Measurements from ENCODE around the gene GDPD5.

Gene GDPD5

GRCh38 chr11:75539459-75540334, 14.0 kb upstream of the GDPD5 start:
- no peaks in the 10 kb centered on the region for H3K79me2 ChIP-seq (ENCODE audit: insufficient read depth, low read length)
- peaks cover 13% of the 10 kb centered on the region for H3K4me1 ChIP-seq (ENCODE audit: insufficient read depth, low read length, severe bottlenecking)
- H3K9me3 ChIP-seq (ENCODE audit: low read length) = no peaks in the 10 kb centered on the region
- no peaks in the 10 kb centered on the region for H3K36me3 ChIP-seq (ENCODE audit: insufficient read depth, low read length)
- H3K4me3 ChIP-seq (ENCODE audit: low read depth, low read length, poor library complexity, severe bottlenecking) = no peak overlapping the region
- H3F3A ChIP-seq (ENCODE audit: insufficient read depth, low read length) = no peaks in the 10 kb centered on the region
- no peaks in the 10 kb centered on the region for H3K9me2 ChIP-seq (ENCODE audit: low read depth, low read length)
- no peak overlapping the region for H3K27ac ChIP-seq (ENCODE audit: low read depth, low read length, poor library complexity, severe bottlenecking)
- H3K27me3 ChIP-seq (ENCODE audit: insufficient read depth, low read length) = 0 out of 2 replicates have a peak, but pooled peaks cover 2% of the 10 kb centered on the region
- H2AFZ ChIP-seq (ENCODE audit: low read length) = no peak overlapping the region
- TF ChIP-seq, protein P1, sequence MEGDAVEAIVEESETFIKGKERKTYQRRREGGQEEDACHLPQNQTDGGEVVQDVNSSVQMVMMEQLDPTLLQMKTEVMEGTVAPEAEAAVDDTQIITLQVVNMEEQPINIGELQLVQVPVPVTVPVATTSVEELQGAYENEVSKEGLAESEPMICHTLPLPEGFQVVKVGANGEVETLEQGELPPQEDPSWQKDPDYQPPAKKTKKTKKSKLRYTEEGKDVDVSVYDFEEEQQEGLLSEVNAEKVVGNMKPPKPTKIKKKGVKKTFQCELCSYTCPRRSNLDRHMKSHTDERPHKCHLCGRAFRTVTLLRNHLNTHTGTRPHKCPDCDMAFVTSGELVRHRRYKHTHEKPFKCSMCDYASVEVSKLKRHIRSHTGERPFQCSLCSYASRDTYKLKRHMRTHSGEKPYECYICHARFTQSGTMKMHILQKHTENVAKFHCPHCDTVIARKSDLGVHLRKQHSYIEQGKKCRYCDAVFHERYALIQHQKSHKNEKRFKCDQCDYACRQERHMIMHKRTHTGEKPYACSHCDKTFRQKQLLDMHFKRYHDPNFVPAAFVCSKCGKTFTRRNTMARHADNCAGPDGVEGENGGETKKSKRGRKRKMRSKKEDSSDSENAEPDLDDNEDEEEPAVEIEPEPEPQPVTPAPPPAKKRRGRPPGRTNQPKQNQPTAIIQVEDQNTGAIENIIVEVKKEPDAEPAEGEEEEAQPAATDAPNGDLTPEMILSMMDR (IDR thresholded peaks at IDR 0.05; ENCODE audit: low read length) = no peak
- TF ChIP-seq EZH2 (IDR thresholded peaks at IDR 0.05; ENCODE audit: borderline replicate concordance, low read length) = no peak
- H3K4me2 ChIP-seq (ENCODE audit: low read length) = no peak overlapping the region
- no peaks in the 10 kb centered on the region for H4K20me1 ChIP-seq (ENCODE audit: insufficient read depth, low read length)
- H3K9ac ChIP-seq (ENCODE audit: low read length) = no peak overlapping the region

DNA sequence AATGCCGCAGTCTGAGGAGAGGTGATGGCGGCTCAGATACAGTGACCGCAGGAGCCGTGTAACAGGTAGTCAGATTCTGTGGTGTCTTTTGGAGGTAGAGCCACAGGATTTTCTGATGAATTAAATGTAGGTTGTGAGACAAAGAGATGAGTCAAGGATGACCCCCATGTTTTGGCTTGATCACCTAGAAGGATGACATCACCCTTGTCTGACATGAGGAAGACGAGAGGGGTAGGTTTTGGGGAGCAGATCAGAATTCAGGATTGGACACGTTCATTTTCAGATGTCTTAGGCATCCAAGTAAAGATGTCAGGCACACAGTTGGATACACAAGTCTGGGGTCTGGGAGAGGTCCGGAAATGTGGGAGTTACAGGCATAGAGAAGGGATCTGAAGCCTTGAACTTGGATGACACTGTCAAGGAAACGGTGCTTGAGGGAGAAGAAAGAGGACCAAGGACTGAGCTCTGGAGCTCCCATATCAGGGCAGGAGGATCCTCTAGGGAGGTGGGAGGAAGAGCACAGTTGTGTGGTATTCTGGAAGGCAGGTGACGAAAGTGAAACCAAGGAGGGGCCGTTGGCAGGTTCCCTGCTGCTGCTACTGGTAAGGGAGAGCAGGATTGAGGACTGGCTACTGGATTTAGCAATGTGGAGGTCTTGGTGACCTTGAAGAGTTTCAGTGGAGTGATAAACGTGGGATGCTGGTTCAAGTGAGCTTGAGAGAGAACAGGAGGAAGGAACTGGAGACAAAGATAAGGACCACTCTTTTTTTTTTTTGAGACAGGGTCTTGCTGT, 12.6 kb upstream of the GDPD5 start:
- Histone ChIP-seq H3K4me1 (ENCODE audit: insufficient read depth, low read length, severe bottlenecking) (peaks cover 13% of the 10 kb centered on the region), H3K4me2 (ENCODE audit: low read length) (no peak overlapping the region), H3K27ac (ENCODE audit: low read depth, low read length, poor library complexity, severe bottlenecking) (no peak overlapping the region), H3K27me3 (ENCODE audit: insufficient read depth, low read length) (0 out of 2 replicates have a peak, but pooled peaks cover 2% of the 10 kb centered on the region), H3K4me3 (ENCODE audit: low read depth, low read length, poor library complexity, severe bottlenecking) (no peak overlapping the region), H3K36me3 (ENCODE audit: insufficient read depth, low read length) (no peaks in the 10 kb centered on the region), H3K9me2 (ENCODE audit: low read depth, low read length) (no peaks in the 10 kb centered on the region), H3F3A (ENCODE audit: insufficient read depth, low read length) (no peaks in the 10 kb centered on the region), H4K20me1 (ENCODE audit: insufficient read depth, low read length) (no peaks in the 10 kb centered on the region), H3K9me3 (ENCODE audit: low read length) (no peaks in the 10 kb centered on the region), H2AFZ (ENCODE audit: low read length) (no peak overlapping the region), H3K79me2 (ENCODE audit: insufficient read depth, low read length) (no peaks in the 10 kb centered on the region), H3K9ac (ENCODE audit: low read length) (no peak overlapping the region)
- TF ChIP-seq, protein P1 (IDR thresholded peaks at IDR 0.05; ENCODE audit: low read length) = no peak
- TF ChIP-seq EZH2 (IDR thresholded peaks at IDR 0.05; ENCODE audit: borderline replicate concordance, low read length) = no peak

- H3K27ac ChIP-seq (ENCODE audit: low read depth, low read length, poor library complexity, severe bottlenecking) = no peak overlapping the region
Observed at GRCh38 chr11:75537740-75538139, 12.0 kb upstream of the GDPD5 start.

More at GRCh38 chr11:75537740-75538139, 12.0 kb upstream of the GDPD5 start:
- Histone ChIP-seq H3K9ac (ENCODE audit: low read length) (no peak overlapping the region), H3K9me3 (ENCODE audit: low read length) (no peaks in the 10 kb centered on the region), H3K27me3 (ENCODE audit: insufficient read depth, low read length) (0 out of 2 replicates have a peak, but pooled peaks cover 2% of the 10 kb centered on the region), H3F3A (ENCODE audit: insufficient read depth, low read length) (no peaks in the 10 kb centered on the region), H3K9me2 (ENCODE audit: low read depth, low read length) (no peaks in the 10 kb centered on the region), H4K20me1 (ENCODE audit: insufficient read depth, low read length) (no peaks in the 10 kb centered on the region), H3K4me2 (ENCODE audit: low read length) (peak overlapping the region; percentile 19; the same call in 1 of the 2 replicates), H3K4me3 (ENCODE audit: low read depth, low read length, poor library complexity, severe bottlenecking) (no peak overlapping the region), H3K79me2 (ENCODE audit: insufficient read depth, low read length) (no peaks in the 10 kb centered on the region), H2AFZ (ENCODE audit: low read length) (no peak overlapping the region), H3K4me1 (ENCODE audit: insufficient read depth, low read length, severe bottlenecking) (peaks cover 13% of the 10 kb centered on the region), H3K36me3 (ENCODE audit: insufficient read depth, low read length) (no peaks in the 10 kb centered on the region)
- TF ChIP-seq, protein P1 (IDR thresholded peaks at IDR 0.05; ENCODE audit: low read length) = 0 out of 2 replicates have a peak, but pooled peaks have one; percentile 2
- no peak for TF ChIP-seq EZH2 (IDR thresholded peaks at IDR 0.05; ENCODE audit: borderline replicate concordance, low read length)
